Cardiac fibroblast (primary cell): Measurements from ENCODE around the gene GPR17.

Source experiments
- DNase-seq, 2 donors: peaks; one replicate each; pipeline versions ENCODE4 v3.0.0 to v3.0.0-alpha.2; 2010; ENCODE audit warnings: low read depth in 2 of 2
- H3K4me3 ChIP-seq, 2 donors: replicated peaks in 1 of 2; 1 replicate in 1 of 2; 2 replicates in 1 of 2; pipeline ENCODE4 v1.5.1; 2011; ENCODE audit warnings: low read depth in 2 of 2, low read length in 2 of 2, mild to moderate bottlenecking in 2 of 2, moderate library complexity in 1 of 2
- TF ChIP-seq, protein P1 (sequence below): IDR thresholded peaks from one replicate; pipeline ENCODE4 v1.5.1; 2011; ENCODE audit warnings: low read depth, mild to moderate bottlenecking, low read length, inconsistent platforms

GPR17 gene

DNA sequence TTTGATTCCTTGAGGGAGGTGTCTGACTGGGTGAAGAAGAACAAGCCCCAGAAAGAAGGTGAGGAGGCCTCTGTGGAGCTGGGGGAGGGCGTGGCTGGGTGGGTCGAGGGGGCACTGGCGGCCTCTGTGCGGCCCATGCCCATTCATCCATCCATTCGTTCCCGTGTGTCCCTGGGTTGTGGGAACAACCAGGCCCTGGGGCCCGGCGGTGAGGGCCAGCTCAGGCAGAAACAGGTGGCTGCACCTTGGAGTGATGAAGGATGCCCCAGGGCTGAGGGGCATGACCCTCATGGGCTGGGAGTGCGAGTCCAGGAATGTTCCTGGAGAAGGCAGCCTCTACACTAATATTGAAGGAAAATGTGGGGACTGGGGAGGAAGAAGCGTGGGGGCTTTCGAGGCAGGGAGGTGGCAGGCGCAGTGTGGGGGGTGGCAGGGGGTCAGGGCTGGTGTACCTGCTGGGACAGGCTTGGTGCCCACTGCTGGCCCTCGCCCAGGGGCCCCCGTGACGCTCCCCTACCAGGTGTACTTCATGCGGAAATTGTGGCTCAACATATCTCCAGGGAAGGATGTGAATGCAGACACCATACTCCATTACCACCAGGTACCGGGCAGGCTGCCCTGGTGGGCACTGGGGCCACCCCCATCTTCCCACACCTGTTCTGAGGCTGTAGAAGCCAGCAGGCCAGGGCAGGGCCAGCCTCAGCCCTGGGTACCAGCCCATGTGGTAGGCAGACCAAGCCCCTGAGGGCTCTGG lies 11.2 kb upstream of the GPR17 start:
- TF ChIP-seq, protein P1, sequence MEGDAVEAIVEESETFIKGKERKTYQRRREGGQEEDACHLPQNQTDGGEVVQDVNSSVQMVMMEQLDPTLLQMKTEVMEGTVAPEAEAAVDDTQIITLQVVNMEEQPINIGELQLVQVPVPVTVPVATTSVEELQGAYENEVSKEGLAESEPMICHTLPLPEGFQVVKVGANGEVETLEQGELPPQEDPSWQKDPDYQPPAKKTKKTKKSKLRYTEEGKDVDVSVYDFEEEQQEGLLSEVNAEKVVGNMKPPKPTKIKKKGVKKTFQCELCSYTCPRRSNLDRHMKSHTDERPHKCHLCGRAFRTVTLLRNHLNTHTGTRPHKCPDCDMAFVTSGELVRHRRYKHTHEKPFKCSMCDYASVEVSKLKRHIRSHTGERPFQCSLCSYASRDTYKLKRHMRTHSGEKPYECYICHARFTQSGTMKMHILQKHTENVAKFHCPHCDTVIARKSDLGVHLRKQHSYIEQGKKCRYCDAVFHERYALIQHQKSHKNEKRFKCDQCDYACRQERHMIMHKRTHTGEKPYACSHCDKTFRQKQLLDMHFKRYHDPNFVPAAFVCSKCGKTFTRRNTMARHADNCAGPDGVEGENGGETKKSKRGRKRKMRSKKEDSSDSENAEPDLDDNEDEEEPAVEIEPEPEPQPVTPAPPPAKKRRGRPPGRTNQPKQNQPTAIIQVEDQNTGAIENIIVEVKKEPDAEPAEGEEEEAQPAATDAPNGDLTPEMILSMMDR, result no peak
- no peak overlapping the region for H3K4me3 ChIP-seq
- no peak for DNase-seq

DNA sequence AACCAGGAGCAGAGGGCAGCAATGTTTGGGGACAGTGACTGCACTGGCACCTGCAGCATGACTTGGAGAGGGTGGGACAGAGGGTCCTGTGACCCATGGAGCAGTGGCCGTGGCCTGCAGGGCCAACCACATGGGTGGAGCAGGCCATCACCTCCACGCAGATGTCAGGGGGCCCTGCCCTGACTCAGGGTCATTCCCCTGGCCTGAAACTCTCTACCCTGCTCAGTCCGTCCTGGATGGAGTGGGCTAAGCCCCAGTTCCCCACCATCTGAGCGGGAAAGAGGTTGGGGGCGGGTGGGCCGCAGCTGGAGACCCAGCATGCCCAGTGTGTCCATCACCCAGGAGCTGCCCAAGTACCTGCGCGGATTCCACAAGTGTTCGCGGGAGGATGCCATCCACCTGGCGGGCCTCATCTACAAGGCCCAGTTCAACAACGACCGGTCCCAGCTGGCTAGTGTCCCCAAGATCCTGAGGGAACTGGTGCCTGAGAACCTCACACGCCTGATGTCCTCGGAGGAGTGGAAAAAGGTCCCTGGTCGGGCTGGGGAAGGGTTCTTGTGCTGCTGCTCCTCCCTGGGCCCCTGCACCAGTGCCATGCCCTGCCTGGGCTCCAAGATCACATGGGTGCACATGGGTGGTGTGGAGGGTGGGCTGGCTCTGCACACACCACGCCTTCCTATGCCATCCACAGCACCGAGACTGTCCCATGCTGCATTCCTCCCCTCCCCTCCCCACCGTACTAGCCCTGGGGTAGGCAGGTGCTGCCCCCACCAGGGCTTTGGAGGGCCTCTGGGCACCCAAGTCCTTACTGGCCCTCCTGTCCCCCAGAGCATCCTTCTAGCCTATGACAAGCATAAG lies 10.3 kb upstream of the GPR17 start:
- TF ChIP-seq, protein P1, result no peak
- no peak for DNase-seq
- no peak overlapping the region for H3K4me3 ChIP-seq

DNA sequence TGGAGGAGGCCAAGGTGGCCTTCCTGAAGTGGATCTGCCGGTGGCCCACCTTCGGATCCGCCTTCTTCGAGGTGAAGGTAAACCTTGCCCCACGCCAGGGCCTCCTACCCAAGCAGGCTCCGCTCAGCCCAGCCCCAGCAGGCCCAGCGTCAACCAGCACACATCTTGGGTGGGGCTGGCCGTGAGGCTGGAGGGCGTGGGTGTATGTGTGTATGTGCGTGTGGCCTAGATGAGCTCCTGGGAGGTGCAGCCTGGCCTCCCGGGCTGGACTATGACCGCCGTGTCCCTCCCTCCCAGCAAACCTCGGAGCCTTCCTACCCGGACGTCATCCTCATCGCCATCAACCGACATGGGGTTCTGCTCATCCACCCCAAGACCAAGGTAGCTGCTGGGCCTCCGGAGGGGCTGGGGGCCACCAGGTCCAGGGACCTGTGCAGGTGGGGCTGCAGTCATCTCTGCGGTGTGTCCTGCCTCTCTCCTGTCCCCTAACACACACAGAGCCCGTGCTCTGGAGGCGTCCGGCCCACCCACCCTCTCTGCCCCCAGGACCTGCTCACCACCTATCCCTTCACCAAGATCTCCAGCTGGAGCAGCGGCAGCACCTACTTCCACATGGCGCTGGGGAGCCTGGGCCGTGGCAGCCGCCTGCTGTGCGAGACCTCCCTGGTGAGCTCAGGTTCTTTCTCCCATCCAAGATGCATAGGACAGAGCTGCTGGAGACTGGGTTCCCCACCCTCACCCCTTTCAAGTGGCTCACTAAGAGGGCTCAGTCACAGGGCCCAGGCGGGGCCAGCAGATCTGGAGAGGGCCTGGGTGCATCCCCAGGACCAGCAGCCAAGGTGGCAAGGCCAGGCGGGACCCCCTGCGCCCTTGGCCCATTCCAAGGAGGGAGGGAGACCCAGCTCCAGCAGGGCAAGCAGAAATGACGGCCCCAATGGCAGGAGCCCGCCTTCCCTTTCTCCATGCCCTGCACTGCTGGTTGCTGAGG lies 9.4 kb upstream of the GPR17 start:
- no peak for DNase-seq
- TF ChIP-seq, protein P1, result no peak

DNA sequence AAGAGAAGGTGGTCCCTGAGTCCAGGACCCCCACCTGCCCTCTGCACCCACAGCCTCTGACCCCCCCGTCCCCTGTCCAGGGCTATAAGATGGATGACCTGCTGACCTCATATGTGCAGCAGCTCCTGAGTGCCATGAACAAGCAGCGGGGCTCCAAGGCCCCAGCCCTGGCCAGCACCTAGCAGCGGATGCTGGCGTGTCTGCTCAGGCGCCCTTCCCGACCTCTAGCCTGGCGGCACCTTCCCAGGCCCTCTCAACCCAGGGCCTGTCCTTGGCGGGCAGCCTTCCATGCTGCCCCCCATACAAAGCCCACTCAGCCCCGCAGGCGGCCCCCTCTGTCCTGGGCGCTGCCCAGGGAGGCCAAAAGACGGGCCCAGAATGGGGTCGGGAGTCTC lies 8.7 kb upstream of the GPR17 start:
- TF ChIP-seq, protein P1, result no peak
- no peak overlapping the region for H3K4me3 ChIP-seq
- DNase-seq, result no peak

More for the DNA sequence above, 9.4 kb upstream of the GPR17 start:
- no peak overlapping the region for H3K4me3 ChIP-seq

DNA sequence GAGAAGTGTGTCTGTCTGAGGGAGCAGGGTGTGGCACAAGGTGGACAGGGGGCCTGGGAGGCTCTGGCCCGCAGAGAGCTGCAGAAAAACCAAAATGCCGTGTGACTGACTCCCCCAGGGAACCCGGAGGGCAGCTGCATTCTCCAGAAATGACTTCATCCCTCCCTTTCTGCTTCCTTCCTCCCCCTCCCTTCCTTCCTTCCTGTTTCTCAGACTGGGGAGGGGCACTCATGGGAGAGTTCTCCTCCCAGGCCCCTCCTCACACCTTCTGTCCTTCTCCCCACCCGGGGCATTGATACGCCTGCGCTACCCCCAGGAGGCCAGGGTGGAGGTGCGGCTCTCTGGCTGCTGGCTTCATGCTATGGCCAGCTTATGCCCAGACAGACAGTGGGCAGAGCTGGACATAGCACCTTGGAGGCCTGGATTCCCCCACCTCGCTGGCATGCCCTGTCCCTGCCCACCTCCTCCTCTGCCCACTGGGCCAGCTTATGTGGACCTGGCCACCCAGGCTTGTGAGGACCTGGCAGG lies 8.2 kb upstream of the GPR17 start:
- TF ChIP-seq, protein P1, result no peak
- DNase-seq, result peak; percentile 88 to 91
- H3K4me3 ChIP-seq, result no peak overlapping the region
